Measurements from ENCODE around the gene IRF3. TPM values are rescaled to one million over a fixed set of nuclear protein-coding genes. Genes with fewer than 3 reads are reported as not detected.

IRF3 gene
- total RNA-seq, 1 experiment from 2014 or later = 205 TPM

GRCh38 chr19:49614096-49614833 lies 51.4 kb downstream of the IRF3 start:
- H3K4me3 Mint-ChIP-seq = no peak overlapping the region
- no peak overlapping the region for H3K18ac ChIP-seq (ENCODE audit: insufficient read length, low read depth, low read length)
- H4K20me1 ChIP-seq (ENCODE audit: control insufficient read depth, insufficient read depth, insufficient read length) = no peaks in the 10 kb centered on the region
- WGBS (ENCODE audit: extremely low coverage, insufficient read length, low lambda C conversion rate) = no CpG with 5 or more reads among the region's 19 CpGs
- no peak overlapping the region for H4K8ac ChIP-seq (replicated peaks; ENCODE audit: insufficient read length, low read depth, low read length)
- no peak overlapping the region for H3K14ac ChIP-seq (ENCODE audit: insufficient read depth, low read length)
- no peaks in the 10 kb centered on the region for H3K4me1 ChIP-seq (ENCODE audit: insufficient read depth, low read length)
- no peak overlapping the region for H3K23ac ChIP-seq (ENCODE audit: insufficient read length, low read depth, low read length)
- TF ChIP-seq CTCF (conservative IDR thresholded peaks at IDR 0.05) = no peak
- no peaks in the 10 kb centered on the region for H3K27me3 ChIP-seq (ENCODE audit: insufficient read depth, low read length)
- no peak overlapping the region for H2BK15ac ChIP-seq (ENCODE audit: low read depth, low read length)
- peaks cover 0 to 2% of the 10 kb centered on the region in 2 experiments; a peak in 1 of 4 replicates for H3K4me1 Mint-ChIP-seq
- H3K9ac ChIP-seq (ENCODE audit: extremely low read depth, insufficient read length, low read length) = no peak overlapping the region
- H3K79me2 ChIP-seq (ENCODE audit: insufficient read depth, low read length) = peaks cover 5% of the 10 kb centered on the region; the same call in 1 of the 2 replicates
- no peak overlapping the region for H3K27ac ChIP-seq (ENCODE audit: insufficient read length, low read depth, low read length)
- no peak overlapping the region for H3K56ac ChIP-seq (ENCODE audit: insufficient read length, low read depth, low read length)
- H3K4me2 ChIP-seq (ENCODE audit: insufficient read depth, insufficient read length, low read length) = no peak overlapping the region
- H2AFZ ChIP-seq (ENCODE audit: low read length) = no peak overlapping the region
- no peak overlapping the region for H2BK5ac ChIP-seq (ENCODE audit: insufficient read length, low read length)
- H3K23me2 ChIP-seq (ENCODE audit: insufficient read length, low read depth, low read length, poor library complexity, severe bottlenecking) = peaks cover 2% of the 10 kb centered on the region
- H3T11ph ChIP-seq (ENCODE audit: low read length) = no peak overlapping the region
- H3K9me3 ChIP-seq (ENCODE audit: control insufficient read depth, low read depth, low read length) = no peaks in the 10 kb centered on the region
- H2AK5ac ChIP-seq (ENCODE audit: insufficient read length, low read length) = no peak overlapping the region
- no peak for DNase-seq
- peaks cover 4% of the 10 kb centered on the region for H3K79me1 ChIP-seq (ENCODE audit: insufficient read depth, low read depth, low read length, poor library complexity, severe bottlenecking)
- no peak overlapping the region for H4K91ac ChIP-seq (ENCODE audit: insufficient read length, low read depth, low read length)
- H3K9me3 Mint-ChIP-seq = no peaks in the 10 kb centered on the region
- no peak overlapping the region for H4K5ac ChIP-seq (ENCODE audit: insufficient read length, low read depth, low read length)
- no peaks in the 10 kb centered on the region; the same call in 1 of the 2 replicates for H3K27me3 Mint-ChIP-seq (ENCODE audit: low read depth)
- H2BK120ac ChIP-seq (ENCODE audit: low read depth, low read length, poor library complexity, severe bottlenecking) = no peak overlapping the region
- H2BK12ac ChIP-seq (ENCODE audit: insufficient read length, low read depth, low read length) = no peak overlapping the region
- peak overlapping the region in 2 of 3 experiments; percentile 11 to 58; a peak in 4 of 7 replicates for H3K27ac Mint-ChIP-seq
- no peak overlapping the region for H2BK20ac ChIP-seq (ENCODE audit: low read depth, low read length, poor library complexity, severe bottlenecking)
- no peak overlapping the region for H3K4ac ChIP-seq (ENCODE audit: low read depth, low read length)
- H3K36me3 Mint-ChIP-seq (ENCODE audit: insufficient read depth in 1 of 3, low read depth in 3 of 3) = peaks cover 50 to 80% (median 72%) of the 10 kb centered on the region in 3 experiments; a peak in 6 of 7 replicates
